ENCODE results near the gene MT1G.
A peak's percentile ranks its signal among the peaks of the same experiment; 100 is the strongest.
"Not testable (repeated sequence)": the region's sequence is repeated elsewhere in the genome, so short reads cannot be mapped to it uniquely, and the experiment has no call there.

Gene MT1G

DNA sequence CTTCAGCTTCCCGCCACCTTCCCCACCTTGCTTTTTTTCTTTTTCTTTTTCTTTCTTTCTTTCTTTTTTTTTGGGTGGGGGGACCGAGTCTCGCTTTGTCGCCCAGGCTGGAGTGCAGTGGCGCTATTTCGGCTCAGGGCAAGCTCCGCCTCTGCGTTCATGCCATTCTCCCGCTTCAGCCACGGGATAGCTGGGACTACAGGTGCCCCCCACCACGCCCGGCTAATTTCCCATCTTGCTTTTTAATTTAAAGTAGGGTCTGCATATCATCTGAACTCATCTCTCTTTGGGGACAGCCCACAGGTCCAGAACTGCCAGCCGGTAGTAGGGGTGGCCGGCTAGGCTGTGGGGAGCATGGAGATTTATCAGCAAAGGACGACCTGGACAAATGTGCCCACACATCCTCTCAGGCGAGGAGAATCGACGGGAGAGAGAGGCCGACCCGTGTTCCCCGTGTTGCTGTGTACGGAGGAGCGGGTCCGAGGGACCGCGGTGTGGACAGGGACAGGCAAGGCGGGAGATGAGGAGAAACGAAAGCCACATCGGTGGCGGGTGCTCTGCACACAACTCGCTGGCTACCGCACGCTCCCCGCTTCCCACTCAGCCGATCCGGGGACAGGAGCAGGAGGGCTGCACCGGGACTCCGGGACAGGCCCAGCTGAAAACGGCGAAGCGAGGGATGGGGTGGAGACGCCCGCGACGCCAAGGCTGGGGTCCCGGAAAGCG, 33.0 kb downstream of the MT1G start:
- no peak for DNase-seq

DNA sequence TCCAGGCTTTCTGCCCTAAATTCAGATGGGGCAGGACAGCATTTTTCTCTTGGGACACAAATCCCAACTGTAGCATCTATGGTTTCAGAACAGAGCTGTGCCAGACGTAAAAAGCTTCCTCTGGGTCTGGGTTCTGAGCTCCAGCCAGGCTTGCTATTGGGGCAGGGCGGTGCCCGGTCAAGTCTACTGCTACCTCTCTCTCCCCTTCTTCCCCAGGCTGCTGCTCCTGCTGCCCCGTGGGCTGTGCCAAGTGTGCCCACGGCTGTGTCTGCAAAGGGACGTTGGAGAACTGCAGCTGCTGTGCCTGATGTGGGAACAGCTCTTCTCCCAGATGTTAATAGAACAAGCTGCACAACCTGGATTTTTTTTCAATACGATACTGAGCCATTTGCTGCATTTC, 34.3 kb downstream of the MT1G start:
- no peak for DNase-seq

DNA sequence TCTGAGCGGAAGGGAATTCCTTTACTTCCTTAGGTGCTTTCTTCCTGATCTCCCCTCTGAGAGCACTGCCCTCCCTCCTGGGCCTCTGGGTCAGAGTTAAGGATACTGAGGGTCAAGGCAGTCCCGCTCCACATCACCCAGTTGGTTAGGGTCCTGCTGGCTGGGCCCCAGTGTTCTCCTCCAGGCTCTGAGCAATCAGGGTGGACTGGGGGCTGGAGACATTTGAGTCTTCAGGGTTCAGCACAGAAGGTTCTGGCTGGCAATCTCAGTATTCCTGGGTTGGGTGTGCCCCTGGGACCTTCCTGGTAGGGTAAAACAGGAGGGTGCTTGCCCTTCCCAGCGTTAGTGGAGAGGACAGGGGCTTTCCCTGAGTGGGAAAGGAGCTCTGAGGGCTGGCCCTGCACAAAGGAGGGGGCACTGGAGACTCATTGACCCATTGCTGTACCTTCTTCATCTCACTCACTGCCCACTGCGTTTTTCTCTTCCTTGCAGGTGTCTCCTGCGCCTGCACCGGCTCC, 35.0 kb downstream of the MT1G start:
- no peak for DNase-seq

DNA sequence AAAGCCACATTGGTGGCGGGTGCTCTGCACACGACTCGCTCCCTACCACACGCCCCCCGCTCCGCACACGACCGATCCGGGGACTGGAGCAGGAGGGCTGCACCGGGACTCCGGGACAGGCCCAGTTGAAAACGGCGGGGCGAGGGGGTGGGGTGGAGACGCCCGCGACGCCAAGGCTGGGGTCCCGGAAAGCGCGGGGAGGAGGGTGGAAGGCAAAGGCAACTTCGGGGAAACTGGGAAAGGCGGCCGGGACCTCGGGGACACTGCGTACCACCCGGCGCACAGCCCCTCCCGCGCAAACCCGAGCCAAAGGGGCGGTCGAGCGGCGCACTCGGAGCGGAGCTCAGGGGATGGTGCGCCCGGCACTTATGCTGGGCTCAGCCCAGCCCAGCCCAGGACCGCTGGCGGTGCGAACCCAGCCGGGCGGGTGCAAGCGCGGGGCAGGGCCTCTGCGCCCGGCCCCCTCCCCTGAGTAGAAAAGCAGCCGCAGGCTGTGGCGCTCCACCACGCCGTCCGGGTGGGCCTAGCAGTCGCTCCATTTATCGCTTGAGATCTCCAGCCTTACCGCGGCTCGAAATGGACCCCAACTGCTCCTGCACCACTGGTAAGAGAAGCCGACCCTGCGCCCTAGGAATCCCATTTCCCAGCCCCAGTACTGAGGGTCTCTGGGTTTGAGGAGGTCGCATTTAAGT, 35.6 kb downstream of the MT1G start, which contains the start of gene MT1M:
TSS of gene MT1M (plus strand) at position 504 of the 692 bp plus-strand sequence. CDS start at position 577, 73 bp downstream.
- DNase-seq: no peak

DNA sequence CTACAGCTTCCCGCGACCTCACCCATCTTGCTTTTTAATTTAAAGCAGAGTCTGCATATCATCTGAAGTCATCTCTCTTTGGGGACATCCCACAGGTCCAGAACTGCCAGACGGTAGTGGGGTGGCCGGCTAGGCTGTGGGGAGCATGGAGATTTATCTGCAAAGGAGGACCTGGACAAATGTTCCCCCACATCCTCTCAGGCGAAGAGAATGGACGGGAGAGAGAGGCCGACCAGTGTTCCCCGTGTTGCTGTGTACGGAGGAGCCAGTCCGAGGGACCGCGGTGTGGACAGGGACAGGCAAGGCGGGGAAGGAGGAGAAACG, 36.1 kb downstream of the MT1G start:
- no peak for DNase-seq

DNA sequence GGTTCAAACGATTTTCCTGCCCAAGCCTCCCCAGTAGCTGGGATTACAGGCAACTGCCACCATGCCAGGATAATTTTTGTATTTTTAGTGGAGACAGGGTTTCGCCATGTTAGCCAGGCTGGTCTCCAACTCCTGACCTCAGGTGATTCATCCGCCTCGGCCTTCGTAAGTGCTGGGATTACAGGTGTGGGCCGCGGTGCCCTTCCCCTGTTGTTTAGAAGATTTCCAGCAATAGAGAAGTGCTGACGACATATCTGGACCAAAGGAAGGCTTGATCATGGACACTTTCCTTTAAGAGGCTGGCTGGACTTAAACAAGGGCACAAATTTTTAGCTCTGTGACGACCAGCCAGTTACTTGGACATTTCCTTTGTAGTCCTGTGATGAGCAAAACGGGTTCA, 36.7 kb downstream of the MT1G start:
- no peak for DNase-seq

DNA sequence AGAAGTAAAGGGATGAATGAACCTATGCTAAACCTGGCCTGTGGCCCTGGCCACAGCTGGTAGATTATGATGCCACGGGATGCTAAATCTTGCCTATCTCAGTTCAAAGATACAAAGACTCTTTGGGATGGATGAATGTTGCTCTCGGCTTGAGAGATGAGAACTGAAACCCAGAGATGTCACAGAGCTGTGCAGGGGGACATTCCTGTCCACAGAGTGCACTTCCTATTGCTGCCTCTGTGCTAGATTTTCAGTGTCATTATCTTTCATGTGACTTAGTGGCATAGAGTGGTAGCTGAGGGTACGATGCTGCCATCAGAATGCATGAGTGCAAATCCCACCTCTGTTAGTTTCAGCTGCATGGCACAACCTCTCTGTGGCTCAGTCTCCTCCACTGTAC, 37.7 kb downstream of the MT1G start:
- DNase-seq: no peak

DNA sequence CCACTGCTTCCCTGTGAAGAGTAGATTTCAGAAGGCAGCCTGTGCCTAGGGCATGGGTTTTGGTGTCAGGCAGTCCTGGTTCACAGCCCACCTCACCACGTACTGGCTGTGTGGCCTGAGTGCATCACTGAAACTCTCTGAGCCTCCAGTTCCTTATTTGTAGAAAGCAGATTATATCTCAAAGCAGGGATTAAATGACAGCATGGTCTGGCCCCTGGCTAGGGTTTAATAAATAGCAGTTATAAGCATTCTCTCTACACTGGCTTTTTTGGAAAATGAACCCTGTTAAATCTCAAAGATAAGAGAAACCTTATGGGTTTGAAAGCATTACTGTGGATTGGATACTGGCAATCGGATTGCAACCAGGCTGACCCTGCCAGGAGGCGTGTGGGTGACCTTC, 38.3 kb downstream of the MT1G start:
- no peak for DNase-seq

DNA sequence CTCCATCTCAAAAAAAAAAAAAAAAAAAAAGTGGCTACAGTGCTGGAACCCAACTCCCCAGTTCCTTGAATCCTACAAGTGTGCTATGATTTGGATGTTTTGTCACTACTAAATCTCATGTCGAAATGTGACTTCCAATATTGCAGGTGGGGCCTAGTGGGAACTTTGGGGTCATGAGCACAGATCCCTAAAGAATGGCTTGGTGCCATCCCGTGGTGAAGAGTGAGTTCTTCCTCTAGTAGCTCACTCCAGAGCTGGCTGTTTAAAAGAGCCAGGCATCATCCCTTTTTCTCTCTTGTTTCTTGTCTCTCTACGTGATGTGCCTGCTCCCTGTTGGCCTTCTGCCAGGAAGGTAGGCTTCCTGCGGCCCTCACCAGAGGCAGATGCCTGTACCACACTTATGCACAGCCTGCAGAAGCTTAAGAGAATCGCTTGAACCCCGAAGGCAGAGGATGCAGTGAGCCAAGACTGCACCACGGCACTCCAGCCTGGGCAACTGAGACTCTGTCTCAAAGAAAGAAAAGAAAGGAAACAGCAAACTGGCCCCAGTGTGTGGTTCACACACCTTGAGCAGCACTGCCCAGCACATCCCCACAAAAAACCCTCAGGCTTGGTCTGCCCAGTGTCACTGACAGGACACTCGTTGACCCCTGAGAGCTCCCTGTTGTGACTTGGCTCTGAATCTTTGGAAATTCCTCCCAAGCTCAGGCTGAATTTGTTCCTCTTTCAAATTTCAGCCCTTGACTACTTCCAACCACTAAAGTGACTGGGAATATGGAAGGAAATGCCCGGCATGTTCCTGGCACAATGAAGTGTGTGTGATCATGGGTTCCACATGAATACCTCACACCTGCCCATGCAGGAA, 39.1 kb downstream of the MT1G start:
- no peak for DNase-seq

DNA sequence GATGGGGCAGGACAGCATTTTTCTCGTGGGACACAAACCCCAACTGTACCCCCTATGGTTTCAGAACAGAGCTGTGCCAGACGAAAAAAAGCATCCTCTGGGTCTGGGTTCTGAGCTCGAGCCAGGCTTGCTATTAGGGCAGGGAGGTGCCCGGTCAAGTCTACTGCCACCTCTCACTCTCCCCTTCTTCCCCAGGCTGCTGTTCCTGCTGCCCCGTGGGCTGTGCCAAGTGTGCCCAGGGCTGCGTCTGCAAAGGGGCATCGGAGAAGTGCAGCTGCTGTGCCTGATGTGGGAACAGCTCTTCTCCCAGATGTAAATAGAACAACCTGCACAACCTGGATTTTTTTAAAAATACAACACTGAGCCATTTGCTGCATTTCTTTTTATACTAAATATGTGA, 41.2 kb downstream of the MT1G start:
- no peak for DNase-seq

DNA sequence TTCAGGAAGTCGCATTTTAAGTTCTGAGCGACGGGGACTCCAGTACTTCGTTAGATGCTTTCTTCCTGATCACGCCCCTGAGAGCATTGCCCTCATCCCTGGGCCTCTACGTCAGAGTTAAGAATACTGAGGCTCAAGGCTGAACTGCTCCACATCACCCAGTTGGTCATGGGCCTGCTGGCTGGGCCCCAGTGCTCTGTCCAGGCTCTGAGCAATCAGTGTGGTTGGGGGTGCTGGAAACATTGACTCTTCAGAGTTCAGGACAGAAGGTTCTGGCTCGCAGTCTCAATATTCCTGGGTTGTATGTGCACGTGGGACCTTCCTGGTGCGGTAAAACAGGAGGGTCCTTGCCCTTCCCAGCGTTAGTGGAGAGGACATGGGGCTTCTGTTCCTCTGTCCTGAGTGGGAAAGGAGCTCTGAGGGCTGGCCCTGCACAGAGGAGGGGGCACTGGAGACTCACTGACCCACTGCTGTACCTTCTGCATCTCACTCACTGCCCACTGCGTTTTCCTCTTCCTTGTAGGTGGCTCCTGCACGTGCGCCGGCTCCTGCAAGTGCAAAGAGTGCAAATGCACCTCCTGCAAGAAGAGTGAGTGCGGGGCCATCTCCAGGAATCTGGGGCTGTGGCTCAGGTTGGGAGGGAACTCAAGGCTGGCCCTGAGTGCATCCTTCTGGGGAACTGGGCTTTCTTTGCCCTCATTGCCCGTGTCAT, 41.8 kb downstream of the MT1G start:
- no peak for DNase-seq

DNA sequence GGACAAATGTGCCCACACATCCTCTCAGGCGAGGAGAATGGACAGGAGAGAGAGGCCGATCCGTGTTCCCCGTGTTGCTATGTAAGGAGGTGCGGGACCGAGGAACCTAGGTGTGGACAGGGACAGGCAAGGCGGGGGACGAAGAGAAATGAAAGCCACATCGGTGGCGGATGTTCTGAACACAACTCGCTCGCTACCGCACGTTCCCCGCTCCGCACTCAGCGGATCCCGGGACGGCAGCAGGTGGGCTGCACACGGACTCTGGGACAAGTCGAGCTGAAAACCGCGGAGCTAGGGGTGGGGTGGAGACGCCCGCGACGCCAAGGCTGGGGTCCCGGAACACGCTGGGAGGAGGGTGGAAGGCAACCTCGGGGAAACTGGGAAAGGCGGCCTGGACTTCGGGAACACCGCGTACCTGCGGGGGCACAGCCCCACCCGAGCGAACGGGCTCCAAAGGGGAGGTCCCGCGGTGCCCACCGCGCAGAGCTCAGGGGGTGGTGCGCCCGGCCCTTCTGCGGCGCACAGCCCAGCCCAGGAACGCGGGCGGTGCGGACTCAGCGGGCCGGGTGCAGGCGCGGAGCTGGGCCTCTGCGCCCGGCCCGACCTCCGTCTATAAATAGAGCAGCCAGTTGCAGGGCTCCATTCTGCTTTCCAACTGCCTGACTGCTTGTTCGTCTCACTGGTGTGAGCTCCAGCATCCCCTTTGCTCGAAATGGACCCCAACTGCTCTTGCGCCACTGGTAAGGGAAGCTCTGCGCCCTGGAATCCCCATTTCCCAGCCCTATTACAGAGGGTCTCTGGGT, 42.5 kb downstream of the MT1G start, which contains the start of gene MT1E:
TSS of gene MT1E (plus strand) at position 642 of the 803 bp plus-strand sequence. CDS start at position 713, 71 bp downstream.
- no peak for DNase-seq

DNA sequence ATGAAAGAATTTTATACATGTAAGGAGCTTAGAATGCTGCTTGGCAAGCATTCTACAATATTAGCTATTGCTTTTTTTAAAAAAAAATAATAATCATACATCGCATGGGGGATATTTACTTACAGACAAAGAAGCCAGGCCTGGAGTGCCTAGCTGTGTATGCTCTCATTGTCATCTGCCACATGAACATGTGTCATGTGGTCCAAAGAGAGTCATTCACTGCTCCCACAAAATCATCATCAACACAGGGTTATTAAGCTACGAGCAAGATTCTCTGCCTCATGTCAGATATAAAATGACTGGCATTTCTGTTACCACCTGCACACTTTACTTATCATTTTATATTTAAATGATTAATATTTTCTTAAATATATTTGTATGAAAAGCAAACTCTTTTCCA, 44.2 kb downstream of the MT1G start:
- DNase-seq: no peak

DNA sequence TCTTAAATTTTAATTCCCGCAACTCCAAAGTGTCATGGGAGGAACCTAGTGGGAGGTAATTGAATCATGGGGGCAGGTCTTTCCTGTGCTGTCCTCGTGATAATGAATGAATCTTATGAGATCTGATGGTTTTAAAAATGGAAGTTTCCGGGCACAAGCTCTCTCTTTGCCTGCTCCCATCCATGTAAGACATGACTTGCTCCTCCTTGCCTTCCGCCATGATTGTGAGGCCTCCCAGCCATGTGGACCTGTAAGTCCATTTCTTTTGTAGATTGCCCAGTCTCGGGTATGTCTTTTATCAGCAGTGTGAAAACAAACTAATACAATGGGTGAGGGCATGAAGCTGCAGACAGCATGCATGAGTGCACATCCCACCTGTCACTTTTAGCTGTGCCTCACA, 44.7 kb downstream of the MT1G start:
- DNase-seq: not testable (repeated sequence)

DNA sequence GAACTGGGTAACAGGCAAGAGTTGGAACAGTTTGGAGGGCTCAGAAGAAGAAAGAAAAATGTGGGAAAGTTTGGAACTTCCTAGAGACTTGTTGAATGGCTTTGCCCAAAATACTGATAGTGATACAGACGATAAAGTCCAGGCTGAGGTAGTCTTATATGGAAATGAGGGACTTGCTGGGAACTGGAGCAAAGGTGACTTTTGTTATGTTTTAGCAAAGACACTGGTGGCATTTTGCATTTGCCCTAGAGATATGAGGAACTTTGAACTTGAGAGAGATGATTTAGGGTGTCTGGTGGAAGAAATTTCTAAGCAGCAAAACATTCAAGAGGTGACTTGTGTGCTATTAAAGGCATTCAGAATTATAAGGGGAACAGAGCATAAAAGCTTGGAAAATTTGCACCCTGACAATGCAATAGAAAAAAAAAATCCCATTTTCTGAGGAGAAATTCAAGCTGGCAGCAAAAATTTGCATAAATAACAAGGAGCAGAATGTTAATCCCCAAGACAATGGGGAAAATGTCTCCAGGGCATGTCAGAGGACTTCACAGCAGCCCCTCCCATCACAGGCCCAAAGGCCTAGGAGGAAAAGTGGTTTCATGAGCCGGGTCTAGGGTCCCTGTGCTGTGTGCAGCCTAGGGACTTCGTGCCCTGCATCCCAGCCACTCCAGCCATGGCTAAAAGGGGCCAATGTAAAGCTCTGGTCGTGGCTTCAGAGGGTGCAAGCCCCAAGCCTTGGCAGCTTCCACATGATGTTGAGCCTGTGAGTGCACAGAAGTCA, 46.0 kb downstream of the MT1G start:
- DNase-seq: not testable (repeated sequence)

DNA sequence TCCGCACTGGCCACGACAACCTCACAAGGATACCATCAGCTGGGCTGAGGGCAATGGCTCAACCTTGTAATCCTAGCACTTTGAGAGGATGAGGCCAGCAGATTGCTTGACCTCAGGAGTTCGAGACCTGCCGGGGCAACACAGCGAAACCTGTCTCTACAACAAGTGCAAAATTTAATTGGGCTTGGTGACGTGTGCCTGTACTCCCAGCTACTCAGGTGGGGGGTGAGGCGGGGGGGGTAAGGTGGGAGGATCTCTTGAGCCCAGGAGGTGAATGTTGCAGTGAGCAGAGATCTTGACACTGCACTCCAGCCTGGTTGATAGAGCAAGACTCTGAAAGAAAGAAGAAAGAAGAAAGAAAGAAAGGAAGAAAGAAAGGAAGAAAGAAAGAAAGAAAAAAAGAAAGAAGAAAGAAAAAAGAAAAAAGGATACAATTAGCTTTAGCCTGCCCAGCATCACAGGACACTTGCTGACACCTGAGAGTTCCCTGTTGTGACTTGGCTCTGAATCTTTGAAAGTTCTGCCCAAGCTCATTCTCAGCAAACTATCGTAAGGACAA, 47.4 kb downstream of the MT1G start:
- no peak for DNase-seq

DNA sequence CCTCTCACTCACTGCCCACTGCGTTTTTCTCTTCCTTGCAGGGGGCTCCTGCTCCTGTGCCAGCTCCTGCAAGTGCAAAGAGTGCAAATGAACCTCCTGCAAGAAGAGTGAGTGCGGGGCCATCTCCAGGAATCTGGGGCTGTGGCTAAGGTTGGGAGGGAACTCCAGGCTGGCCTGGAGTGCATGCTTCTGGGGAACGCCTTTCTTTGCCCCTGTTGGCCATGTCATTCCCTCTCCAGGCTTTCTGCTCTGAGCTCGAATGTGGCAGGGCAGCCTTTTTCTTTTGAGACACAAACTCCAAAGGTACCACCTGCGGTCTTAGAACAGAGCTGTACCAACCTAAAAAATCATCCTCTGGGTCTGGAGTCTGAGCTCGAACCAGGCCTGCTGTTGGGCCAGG, 49.7 kb downstream of the MT1G start:
- no peak for DNase-seq

DNA sequence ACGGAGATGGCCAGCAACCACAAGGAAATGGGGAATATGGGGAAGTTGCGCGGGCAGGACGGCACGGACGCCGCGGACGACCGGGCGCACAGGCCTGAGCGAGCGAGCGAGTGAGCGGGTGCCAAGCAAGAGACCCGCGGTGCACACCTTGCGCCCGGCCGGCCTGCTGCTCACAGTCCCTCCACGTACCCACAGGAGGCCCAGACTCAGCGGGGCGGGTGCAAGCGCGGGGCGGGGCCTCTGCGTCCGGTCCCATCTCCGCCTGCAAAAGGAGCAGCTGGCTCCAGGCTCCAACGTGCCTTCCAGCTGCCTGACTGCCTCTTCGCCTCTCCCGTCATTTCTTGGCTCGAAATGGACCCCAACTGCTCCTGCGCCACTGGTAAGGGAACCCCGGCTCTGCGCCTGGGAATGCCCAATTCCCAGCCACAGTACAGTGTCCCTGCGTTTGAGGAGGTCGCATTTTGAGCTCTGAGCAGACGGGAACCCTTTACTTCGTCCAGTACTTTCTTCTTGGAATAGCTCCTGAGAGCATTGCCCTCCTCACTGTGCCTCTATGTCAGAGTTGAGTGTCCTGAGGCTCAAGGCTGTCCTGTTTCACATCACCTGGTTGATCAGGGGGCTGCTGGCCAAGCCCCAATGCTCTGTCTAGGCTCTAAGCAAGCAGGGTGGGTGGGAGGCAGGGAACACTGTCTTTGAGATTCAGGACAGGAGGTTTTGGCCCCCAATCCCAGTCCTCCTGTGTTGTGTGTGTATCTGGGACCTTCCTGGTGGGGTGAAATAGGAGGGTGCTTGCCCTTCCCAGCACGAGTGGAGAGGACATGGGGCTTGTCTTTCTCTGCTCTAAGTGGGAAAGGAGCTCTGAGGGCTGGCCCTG, 50.4 kb downstream of the MT1G start:
- peak; percentile 45 for DNase-seq

Measured in CD4-positive, alpha-beta T cell treated with Interleukin-21 for 1 hour (primary cell).